PC-3 (cell line): ENCODE data around the gene ACOT8. TPM values are rescaled to one million over a fixed set of nuclear protein-coding genes. Genes with fewer than 3 reads are reported as not detected.
A peak's percentile ranks its signal among the peaks of the same experiment; 100 is the strongest.

Source experiments
- ATAC-seq: fragments of 200-7000 bp; cut with Tn5 transposase; 2 replicates; pipeline ENCODE4 v1.9.1; 2020; ENCODE audit warnings: mild to moderate bottlenecking, moderate library complexity
- BruUV-seq: library from RNA; stranded (reverse); fragments of 400-500 nt; replicated peaks from 2 replicates; lab custom pipeline; 2021; lab: Mats Ljungman, UMichigan
- CTCF ChIA-PET: fragments of 300-600 bp; sonication (Branson Sonifier 250); formaldehyde crosslinking; loops from one replicate; lab custom pipeline; 2022; ENCODE audit warnings: antibody characterized with exemption; lab: Charles Lee
- POLR2A ChIA-PET: fragments of 300-600 bp; sonication (Branson Sonifier 250); formaldehyde crosslinking; loops from one replicate; lab custom pipeline; 2022; ENCODE audit warnings: antibody characterized with exemption; ENCODE audit not compliant: unreplicated experiment; lab: Charles Lee
- DNase-seq: peaks from one replicate; pipeline ENCODE4 v3.0.0-alpha.2; 2015
- H2AFZ ChIP-seq: fragments of 300-600 bp; sonication (generic); 2 replicates; pipeline ENCODE4 v1.6.0; 2016; ENCODE audit warnings: antibody characterized with exemption, low read length
- H3F3A ChIP-seq: fragments of 300-600 bp; sonication (generic); one replicate; pipeline ENCODE4 v1.6.0; 2017; ENCODE audit warnings: antibody characterized with exemption, low read length, control low read depth, mild to moderate bottlenecking; ENCODE audit not compliant: unreplicated experiment
- H3K27ac ChIP-seq: fragments of 300-600 bp; sonication (generic); 2 replicates; pipeline ENCODE4 v1.5.1; 2016; ENCODE audit warnings: mild to moderate bottlenecking, low read length
- H3K27me3 ChIP-seq: fragments of 300-600 bp; sonication (generic); 2 replicates; pipeline ENCODE4 v1.6.1; 2016; ENCODE audit warnings: low read length, mixed read lengths
- H3K36me3 ChIP-seq: fragments of 300-600 bp; sonication (generic); 2 replicates; pipeline ENCODE4 v1.6.1; 2016; ENCODE audit warnings: low read depth, mixed run types, low read length, mixed read lengths
- H3K4me1 ChIP-seq: fragments of 300-600 bp; sonication (generic); 2 replicates; pipeline ENCODE4 v1.5.1; 2016; ENCODE audit warnings: low read length; ENCODE audit not compliant: insufficient read depth
- H3K4me2 ChIP-seq: fragments of 300-600 bp; sonication (generic); 2 replicates; pipeline ENCODE4 v1.6.0; 2016; ENCODE audit warnings: low read length
- H3K4me3 ChIP-seq: fragments of 300-600 bp; sonication (generic); 2 replicates; pipeline ENCODE4 v1.5.1; 2016; ENCODE audit warnings: mild to moderate bottlenecking, low read length, mixed read lengths
- H3K79me2 ChIP-seq: fragments of 300-600 bp; sonication (generic); 2 replicates; pipeline ENCODE4 v1.6.1; 2017; ENCODE audit warnings: low read length, mixed read lengths
- H3K9ac ChIP-seq: fragments of 300-600 bp; sonication (generic); 2 replicates; pipeline ENCODE4 v1.6.0; 2016; ENCODE audit warnings: mild to moderate bottlenecking, low read length
- H3K9me2 ChIP-seq: fragments of 300-600 bp; sonication (generic); replicated peaks from 2 replicates; pipeline ENCODE4 v1.6.1; 2016; ENCODE audit warnings: mixed run types, low read length, mixed read lengths
- H3K9me3 ChIP-seq: fragments of 300-600 bp; sonication (generic); 2 replicates; pipeline ENCODE4 v1.6.1; 2016; ENCODE audit warnings: low read length, mixed read lengths
- H4K20me1 ChIP-seq: fragments of 300-600 bp; sonication (generic); 2 replicates; pipeline ENCODE4 v1.6.1; 2016; ENCODE audit warnings: low read length, mixed read lengths
- CTCF ChIP-seq: fragments of 300-600 bp; sonication (generic); conservative IDR thresholded peaks from 2 replicates; pipeline ENCODE4 v1.5.1; 2017; ENCODE audit warnings: antibody characterized with exemption, low read depth, mild to moderate bottlenecking, low read length
- EZH2 ChIP-seq: fragments of 300-600 bp; sonication (generic); IDR thresholded peaks from one replicate; pipeline ENCODE4 v1.6.1; 2017; ENCODE audit warnings: antibody characterized with exemption, mild to moderate bottlenecking, low read length; ENCODE audit not compliant: unreplicated experiment
- EZH2phosphoT487 ChIP-seq: fragments of 300-600 bp; sonication (generic); IDR thresholded peaks from 2 replicates; pipeline ENCODE4 v1.6.1; 2018; ENCODE audit warnings: mild to moderate bottlenecking, antibody characterized with exemption, low read length, borderline replicate concordance
- intact Hi-C: fragments of 100-400 bp; cut with micrococcal nuclease; formaldehyde crosslinking; loops from 2 replicates; pipeline ENCODE4 v1.9.0; 2023
- total RNA-seq: library from RNA; depleted of rRNA; stranded (reverse); fragments of >200 nt; gene quantifications from 2 replicates; pipeline ENCODE4 v1.2.3, GENCODE V29; 2014

ACOT8 gene
- total RNA-seq, 1 experiment from 2014 or later, result 58.8 TPM

GRCh38 chr20:45899046-45899835 lies 42.0 kb upstream of the ACOT8 start:
- ChIA-PET CTCF (no interaction called here), POLR2A (no interaction called here)
- Histone ChIP-seq H2AFZ (no peak overlapping the region), H3K4me3 (no peak overlapping the region), H3K36me3 (peaks cover 11% of the 10 kb centered on the region; the same call in 1 of the 2 replicates), H3K4me2 (no peak overlapping the region), H3K9ac (no peak overlapping the region), H3K9me2 (no peaks in the 10 kb centered on the region), H3K9me3 (no peaks in the 10 kb centered on the region), H3K27me3 (no peaks in the 10 kb centered on the region), H3F3A (no peaks in the 10 kb centered on the region), H3K79me2 (no peaks in the 10 kb centered on the region), H3K4me1 (no peaks in the 10 kb centered on the region), H3K27ac (no peak overlapping the region), H4K20me1 (no peaks in the 10 kb centered on the region)
- intact Hi-C loops, result no loop called here
- BruUV-seq, result no TSS peak
- TF ChIP-seq CTCF (no peak), EZH2 (no peak), EZH2phosphoT487 (no peak)
- DNase-seq (no peak), ATAC-seq (no peak)

GRCh38 chr20:45898285-45898684 lies 41.1 kb upstream of the ACOT8 start:
- no peaks in the 10 kb centered on the region for H3K4me1 ChIP-seq
- no peaks in the 10 kb centered on the region for H4K20me1 ChIP-seq
- ATAC-seq (no peak), DNase-seq (no peak)
- peaks cover 16% of the 10 kb centered on the region; the same call in 1 of the 2 replicates for H3K36me3 ChIP-seq
- ChIA-PET POLR2A (no interaction called here), CTCF (no interaction called here)
- H3K27me3 ChIP-seq, result no peaks in the 10 kb centered on the region
- TF ChIP-seq EZH2 (no peak), EZH2phosphoT487 (no peak), CTCF (no peak)
- H3K9me3 ChIP-seq, result no peaks in the 10 kb centered on the region
- BruUV-seq, result TSS peak; percentile 26
- H3K27ac ChIP-seq, result no peak overlapping the region
- H3K9ac ChIP-seq, result no peak overlapping the region
- intact Hi-C loops, result no loop called here
- H3K9me2 ChIP-seq, result no peaks in the 10 kb centered on the region
- no peak overlapping the region for H2AFZ ChIP-seq
- H3F3A ChIP-seq, result no peaks in the 10 kb centered on the region
- H3K79me2 ChIP-seq, result no peaks in the 10 kb centered on the region
- H3K4me2 ChIP-seq, result no peak overlapping the region
- H3K4me3 ChIP-seq, result no peak overlapping the region

GRCh38 chr20:45897692-45898091 lies 40.5 kb upstream of the ACOT8 start:
- Histone ChIP-seq H3K36me3 (peaks cover 16% of the 10 kb centered on the region; the same call in 1 of the 2 replicates), H3K4me3 (no peak overlapping the region), H3K79me2 (no peaks in the 10 kb centered on the region), H4K20me1 (no peaks in the 10 kb centered on the region), H3K9ac (no peak overlapping the region), H3K27me3 (no peaks in the 10 kb centered on the region), H2AFZ (no peak overlapping the region), H3K4me2 (no peak overlapping the region), H3K4me1 (peaks cover 6% of the 10 kb centered on the region; the same call in 1 of the 2 replicates), H3F3A (no peaks in the 10 kb centered on the region), H3K27ac (no peak overlapping the region), H3K9me3 (no peaks in the 10 kb centered on the region), H3K9me2 (no peaks in the 10 kb centered on the region)
- ChIA-PET POLR2A (no interaction called here), CTCF (no interaction called here)
- BruUV-seq, result no TSS peak
- no peak for TF ChIP-seq CTCF
- TF ChIP-seq EZH2, result no peak
- TF ChIP-seq EZH2phosphoT487, result no peak
- intact Hi-C loops, result no loop called here
- DNase-seq (no peak), ATAC-seq (no peak)
